Nephron (organoid): ENCODE measurements around the gene GCFC2.

Experiments
- H3K27ac Mint-ChIP-seq, 3 experiments: 2 replicates each; pipeline ENCODE4 v1.8.0; 2020; ENCODE audit warnings: mixed read lengths in 3 of 3, mild to moderate bottlenecking in 2 of 3, moderate library complexity in 1 of 3
- H3K27me3 Mint-ChIP-seq: 2 replicates; pipeline ENCODE4 v1.8.0; 2021; ENCODE audit warnings: low read depth, mild to moderate bottlenecking, moderate library complexity, mixed read lengths
- H3K36me3 Mint-ChIP-seq: 2 replicates; pipeline ENCODE4 v1.8.0; 2020; ENCODE audit warnings: low read depth, mixed read lengths
- H3K4me1 Mint-ChIP-seq: 2 replicates; pipeline ENCODE4 v1.8.0; 2020; ENCODE audit warnings: mixed read lengths
- H3K4me3 Mint-ChIP-seq, 3 experiments: 2 replicates each; pipeline ENCODE4 v1.8.0; 2020; ENCODE audit warnings: mild to moderate bottlenecking in 3 of 3, mixed read lengths in 3 of 3, moderate library complexity in 2 of 3
- H3K9me3 Mint-ChIP-seq: 2 replicates; pipeline ENCODE4 v1.8.0; 2020; ENCODE audit warnings: mixed read lengths
- TF ChIP-seq, protein P1 (sequence below), 3 experiments: fragments of 200-600 bp; sonication (generic); IDR thresholded peaks; one replicate each; pipeline ENCODE4 v1.5.0; 2021; ENCODE audit warnings: antibody characterized with exemption in 3 of 3; ENCODE audit not compliant: unreplicated experiment in 3 of 3

GCFC2 gene

GRCh38 chr2:75633620-75634019, 77.1 kb downstream of the GCFC2 start:
- H3K36me3 Mint-ChIP-seq = no peaks in the 10 kb centered on the region
- peaks cover 6% of the 10 kb centered on the region for H3K27me3 Mint-ChIP-seq

DNA sequence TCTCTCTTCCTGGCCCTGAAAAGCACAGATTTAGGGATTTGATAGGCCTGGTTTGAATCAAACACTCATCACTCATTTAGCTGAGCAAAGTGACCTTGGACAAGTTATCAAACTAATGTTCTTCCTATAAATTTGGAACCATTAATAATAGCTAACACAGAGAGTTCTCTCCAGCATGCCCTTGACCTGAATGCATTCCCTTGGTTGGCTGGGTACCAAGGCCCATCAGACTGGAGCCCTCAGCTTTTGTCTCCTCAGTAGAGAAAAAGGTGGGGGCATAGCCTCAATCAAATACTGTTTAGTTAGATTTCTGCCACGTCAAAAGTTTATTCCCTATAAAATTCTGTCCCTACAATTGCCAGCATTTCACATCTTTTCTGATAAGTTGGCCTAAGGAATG, 77.9 kb downstream of the GCFC2 start:
- Mint-ChIP-seq H3K36me3 (no peaks in the 10 kb centered on the region), H3K4me3 (peak overlapping the region in 1 of 3 experiments; percentile 35), H3K27ac (peak overlapping the region; percentile 68 to 83 (median 72)), H3K4me1 (peaks cover 13% of the 10 kb centered on the region), H3K27me3 (peaks cover 5% of the 10 kb centered on the region), H3K9me3 (no peaks in the 10 kb centered on the region)
- TF ChIP-seq, protein P1, sequence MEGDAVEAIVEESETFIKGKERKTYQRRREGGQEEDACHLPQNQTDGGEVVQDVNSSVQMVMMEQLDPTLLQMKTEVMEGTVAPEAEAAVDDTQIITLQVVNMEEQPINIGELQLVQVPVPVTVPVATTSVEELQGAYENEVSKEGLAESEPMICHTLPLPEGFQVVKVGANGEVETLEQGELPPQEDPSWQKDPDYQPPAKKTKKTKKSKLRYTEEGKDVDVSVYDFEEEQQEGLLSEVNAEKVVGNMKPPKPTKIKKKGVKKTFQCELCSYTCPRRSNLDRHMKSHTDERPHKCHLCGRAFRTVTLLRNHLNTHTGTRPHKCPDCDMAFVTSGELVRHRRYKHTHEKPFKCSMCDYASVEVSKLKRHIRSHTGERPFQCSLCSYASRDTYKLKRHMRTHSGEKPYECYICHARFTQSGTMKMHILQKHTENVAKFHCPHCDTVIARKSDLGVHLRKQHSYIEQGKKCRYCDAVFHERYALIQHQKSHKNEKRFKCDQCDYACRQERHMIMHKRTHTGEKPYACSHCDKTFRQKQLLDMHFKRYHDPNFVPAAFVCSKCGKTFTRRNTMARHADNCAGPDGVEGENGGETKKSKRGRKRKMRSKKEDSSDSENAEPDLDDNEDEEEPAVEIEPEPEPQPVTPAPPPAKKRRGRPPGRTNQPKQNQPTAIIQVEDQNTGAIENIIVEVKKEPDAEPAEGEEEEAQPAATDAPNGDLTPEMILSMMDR (IDR thresholded peaks at IDR 0.05; ENCODE audit: unreplicated experiment in 3 of 3) = no peak

More at GRCh38 chr2:75633620-75634019, 77.1 kb downstream of the GCFC2 start:
- Mint-ChIP-seq H3K9me3 (no peaks in the 10 kb centered on the region), H3K27ac (no peak overlapping the region), H3K4me1 (peaks cover 13% of the 10 kb centered on the region), H3K4me3 (no peak overlapping the region)
- TF ChIP-seq, protein P1 (IDR thresholded peaks at IDR 0.05; ENCODE audit: unreplicated experiment in 3 of 3) = no peak

- Mint-ChIP-seq H3K4me3 (peak overlapping the region in 1 of 3 experiments; percentile 35), H3K9me3 (no peaks in the 10 kb centered on the region), H3K27ac (peak overlapping the region; percentile 68 to 83 (median 72))
Measured at GRCh38 chr2:75632091-75632701, 78.5 kb downstream of the GCFC2 start.

DNA sequence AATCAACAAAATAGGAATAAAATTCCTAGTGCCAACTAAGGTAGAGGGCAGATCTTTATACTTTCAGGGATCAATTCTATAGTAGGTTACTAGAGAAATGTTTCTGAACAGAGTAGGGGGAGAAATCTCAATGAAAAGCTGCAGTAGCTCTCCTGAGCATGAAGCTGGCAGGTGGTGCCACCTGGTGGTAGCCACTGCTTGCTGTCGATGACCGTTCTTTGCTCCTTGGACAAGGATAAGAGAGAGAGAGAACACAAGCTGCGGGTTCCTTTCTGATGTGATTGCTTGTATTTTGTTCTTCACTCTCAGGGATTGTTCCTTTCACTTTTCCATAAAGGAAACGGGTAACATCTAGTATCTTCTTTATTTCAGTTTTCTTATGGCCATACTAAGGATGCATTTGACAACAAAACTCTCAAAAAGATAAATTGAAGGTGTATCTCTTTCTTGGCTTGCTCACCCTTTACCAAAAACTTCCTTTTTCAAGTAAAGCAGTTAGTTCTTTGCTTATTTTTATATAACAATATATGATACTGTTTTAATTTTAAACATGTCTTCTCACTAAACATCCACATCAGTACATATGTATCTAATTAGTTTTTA, 82.7 kb downstream of the GCFC2 start:
- Mint-ChIP-seq H3K9me3 (no peaks in the 10 kb centered on the region), H3K27me3 (no peaks in the 10 kb centered on the region), H3K36me3 (no peaks in the 10 kb centered on the region)

More at GRCh38 chr2:75632091-75632701, 78.5 kb downstream of the GCFC2 start:
- Mint-ChIP-seq H3K4me1 (peaks cover 13% of the 10 kb centered on the region), H3K27me3 (no peaks in the 10 kb centered on the region), H3K36me3 (no peaks in the 10 kb centered on the region)
- TF ChIP-seq, protein P1 (IDR thresholded peaks at IDR 0.05; ENCODE audit: unreplicated experiment in 3 of 3) = no peak

DNA sequence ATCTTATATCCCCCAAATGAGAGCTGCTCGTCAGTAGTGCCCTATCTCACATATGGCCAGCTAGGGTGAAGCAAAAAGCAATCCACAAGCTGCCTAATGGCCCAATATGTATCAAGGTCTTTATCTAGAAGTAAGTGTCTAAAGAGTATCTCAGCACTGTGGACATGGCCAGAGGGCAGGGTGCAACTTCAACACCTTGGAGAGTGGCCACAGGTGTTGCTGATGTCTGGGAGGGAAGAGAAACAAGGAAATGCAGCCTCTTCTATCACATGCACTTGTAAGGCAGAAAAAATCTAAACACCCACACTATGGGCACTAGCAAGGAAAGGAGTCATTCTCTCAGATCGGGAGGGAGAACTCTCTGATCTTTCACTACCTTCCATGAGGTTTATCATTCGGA, 87.8 kb downstream of the GCFC2 start:
- Mint-ChIP-seq H3K27me3 (peaks cover 4% of the 10 kb centered on the region), H3K4me1 (no peaks in the 10 kb centered on the region), H3K27ac (no peak overlapping the region), H3K4me3 (no peak overlapping the region), H3K36me3 (no peaks in the 10 kb centered on the region), H3K9me3 (no peaks in the 10 kb centered on the region)
- TF ChIP-seq, protein P1 (IDR thresholded peaks at IDR 0.05; ENCODE audit: unreplicated experiment in 3 of 3) = no peak

More for the DNA sequence above, 82.7 kb downstream of the GCFC2 start:
- Mint-ChIP-seq H3K27ac (no peak overlapping the region), H3K4me3 (no peak overlapping the region), H3K4me1 (peaks cover 13% of the 10 kb centered on the region)
- TF ChIP-seq, protein P1 (IDR thresholded peaks at IDR 0.05; ENCODE audit: unreplicated experiment in 3 of 3) = peak; percentile 93 to 96 (median 95)

- Mint-ChIP-seq H3K4me1 (no peaks in the 10 kb centered on the region), H3K9me3 (peaks cover 2% of the 10 kb centered on the region), H3K27me3 (peaks cover 4% of the 10 kb centered on the region), H3K36me3 (no peaks in the 10 kb centered on the region), H3K4me3 (no peak overlapping the region), H3K27ac (no peak overlapping the region)
- TF ChIP-seq, protein P1 (IDR thresholded peaks at IDR 0.05; ENCODE audit: unreplicated experiment in 3 of 3) = no peak
Measured at GRCh38 chr2:75622500-75622899, 88.2 kb downstream of the GCFC2 start.
